Measurements from ENCODE around the gene HMCN2.
A peak's percentile ranks its signal among the peaks of the same experiment; 100 is the strongest.

Gene HMCN2

DNA sequence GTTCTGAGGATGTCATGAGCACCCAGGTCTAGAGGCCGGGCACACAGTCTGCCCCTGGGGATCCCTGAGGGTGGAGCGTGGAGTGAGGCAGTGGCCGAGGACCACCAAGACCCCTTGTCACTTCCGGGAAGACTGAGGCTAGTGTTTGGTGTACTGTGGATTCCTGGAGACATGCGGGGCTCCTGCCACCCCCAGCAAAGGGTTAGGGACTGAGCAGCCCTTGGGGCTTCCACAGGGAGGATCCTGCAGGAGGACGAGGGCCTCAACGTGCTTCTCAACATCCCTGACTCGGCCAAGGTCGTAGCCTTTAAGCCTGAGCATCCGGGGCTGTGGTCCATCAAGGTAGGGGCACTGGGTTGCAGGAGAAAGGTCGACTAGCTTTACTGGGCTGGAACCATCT, 29.9 kb downstream of the HMCN2 start:
- DNase-seq (ENCODE audit: low read depth, low spot score), result no peak
- no peaks in the 10 kb centered on the region for H3K9me3 ChIP-seq (ENCODE audit: insufficient read depth, low read length)
- peaks cover 12% of the 10 kb centered on the region for H3K4me1 ChIP-seq (ENCODE audit: insufficient read depth, insufficient read length)
- TF ChIP-seq SUZ12 (IDR thresholded peaks at IDR 0.05; ENCODE audit: extremely low read depth, insufficient read depth, insufficient read length) (no peak), YY1 (IDR thresholded peaks at IDR 0.05; ENCODE audit: insufficient read depth, insufficient read length) (no peak), ZNF274 (IDR thresholded peaks at IDR 0.05; ENCODE audit: low read depth, low read length) (no peak)
- no peak overlapping the region for H3K9ac ChIP-seq (ENCODE audit: insufficient read length, low read depth)
- H3K27me3 ChIP-seq (ENCODE audit: insufficient read depth, insufficient read length), result no peaks in the 10 kb centered on the region
- no peaks in the 10 kb centered on the region for H3K36me3 ChIP-seq (ENCODE audit: insufficient read depth, insufficient read length, low read length)
- no peak overlapping the region for H3K4me3 ChIP-seq (ENCODE audit: insufficient read length, low read depth)

DNA sequence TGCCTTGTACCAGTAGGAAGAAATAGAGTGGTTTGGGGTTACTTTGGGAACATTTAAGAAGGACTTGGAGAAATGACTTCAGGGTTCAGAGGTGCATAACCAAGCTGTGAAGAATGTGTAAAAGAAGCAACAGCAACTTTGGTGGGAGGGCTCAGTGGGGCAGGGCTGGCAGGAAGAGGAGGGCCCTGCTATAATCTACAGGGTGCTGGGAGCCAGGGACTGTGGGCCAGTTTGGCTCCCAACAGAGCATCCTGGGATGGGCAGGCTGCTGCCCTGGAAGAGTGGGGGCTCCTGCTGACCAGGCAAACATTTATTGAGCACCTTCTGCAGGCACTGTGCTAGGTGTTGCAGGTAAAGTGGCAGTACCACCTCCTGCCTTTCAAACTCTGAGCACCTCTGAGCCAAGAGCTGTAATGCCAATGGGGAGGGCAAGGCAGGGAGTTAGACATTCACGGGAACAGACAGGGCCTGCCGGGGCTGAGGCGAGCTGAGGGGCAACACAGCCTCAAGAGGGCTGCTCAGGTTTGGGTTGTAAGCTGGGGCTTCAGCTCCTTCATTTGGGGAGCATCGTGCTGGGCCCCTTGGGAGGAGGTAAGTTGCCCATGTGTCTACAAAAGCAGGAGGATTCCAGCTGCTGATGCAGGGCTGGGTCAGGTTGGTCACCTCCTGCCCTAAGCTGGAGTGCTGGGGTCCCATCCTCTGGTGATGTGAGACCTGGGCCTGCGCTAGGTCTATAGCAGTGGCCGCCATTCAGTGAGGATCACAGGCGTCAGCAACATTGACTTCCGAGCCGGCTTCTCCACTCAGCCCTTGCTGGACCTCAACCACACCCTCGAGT, 30.6 kb downstream of the HMCN2 start:
- no peaks in the 10 kb centered on the region for H3K27me3 ChIP-seq (ENCODE audit: insufficient read depth, insufficient read length)
- H3K9ac ChIP-seq (ENCODE audit: insufficient read length, low read depth), result no peak overlapping the region
- no peaks in the 10 kb centered on the region for H3K36me3 ChIP-seq (ENCODE audit: insufficient read depth, insufficient read length, low read length)
- H3K9me3 ChIP-seq (ENCODE audit: insufficient read depth, low read length), result no peaks in the 10 kb centered on the region
- no peak for DNase-seq (ENCODE audit: low read depth, low spot score)
- no peak overlapping the region for H3K4me3 ChIP-seq (ENCODE audit: insufficient read length, low read depth)
- TF ChIP-seq ZNF274 (IDR thresholded peaks at IDR 0.05; ENCODE audit: low read depth, low read length) (no peak), YY1 (IDR thresholded peaks at IDR 0.05; ENCODE audit: insufficient read depth, insufficient read length) (no peak), SUZ12 (IDR thresholded peaks at IDR 0.05; ENCODE audit: extremely low read depth, insufficient read depth, insufficient read length) (no peak)
- H3K4me1 ChIP-seq (ENCODE audit: insufficient read depth, insufficient read length), result peaks cover 16% of the 10 kb centered on the region

DNA sequence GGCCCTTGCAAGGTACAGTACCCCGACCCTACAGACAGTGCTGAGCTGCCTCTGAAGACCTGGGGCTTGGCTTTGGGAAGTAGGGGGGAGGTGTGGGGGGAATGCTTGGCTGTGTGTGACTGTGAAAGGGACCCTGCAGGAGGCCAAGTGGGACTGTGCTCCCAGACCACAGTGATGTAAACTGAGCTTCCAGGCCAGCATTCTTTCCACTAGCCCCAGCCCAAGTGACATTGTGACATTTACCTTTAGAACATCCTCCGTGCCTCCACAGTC, 31.2 kb downstream of the HMCN2 start:
- no peaks in the 10 kb centered on the region for H3K27me3 ChIP-seq (ENCODE audit: insufficient read depth, insufficient read length)
- no peak overlapping the region for H3K4me3 ChIP-seq (ENCODE audit: insufficient read length, low read depth)
- no peak for TF ChIP-seq SUZ12 (IDR thresholded peaks at IDR 0.05; ENCODE audit: extremely low read depth, insufficient read depth, insufficient read length)
- TF ChIP-seq ZNF274 (IDR thresholded peaks at IDR 0.05; ENCODE audit: low read depth, low read length), result no peak
- no peak for TF ChIP-seq YY1 (IDR thresholded peaks at IDR 0.05; ENCODE audit: insufficient read depth, insufficient read length)
- no peak for DNase-seq (ENCODE audit: low read depth, low spot score)
- peaks cover 21% of the 10 kb centered on the region for H3K4me1 ChIP-seq (ENCODE audit: insufficient read depth, insufficient read length)
- no peak overlapping the region for H3K9ac ChIP-seq (ENCODE audit: insufficient read length, low read depth)
- H3K9me3 ChIP-seq (ENCODE audit: insufficient read depth, low read length), result no peaks in the 10 kb centered on the region
- no peaks in the 10 kb centered on the region for H3K36me3 ChIP-seq (ENCODE audit: insufficient read depth, insufficient read length, low read length)

DNA sequence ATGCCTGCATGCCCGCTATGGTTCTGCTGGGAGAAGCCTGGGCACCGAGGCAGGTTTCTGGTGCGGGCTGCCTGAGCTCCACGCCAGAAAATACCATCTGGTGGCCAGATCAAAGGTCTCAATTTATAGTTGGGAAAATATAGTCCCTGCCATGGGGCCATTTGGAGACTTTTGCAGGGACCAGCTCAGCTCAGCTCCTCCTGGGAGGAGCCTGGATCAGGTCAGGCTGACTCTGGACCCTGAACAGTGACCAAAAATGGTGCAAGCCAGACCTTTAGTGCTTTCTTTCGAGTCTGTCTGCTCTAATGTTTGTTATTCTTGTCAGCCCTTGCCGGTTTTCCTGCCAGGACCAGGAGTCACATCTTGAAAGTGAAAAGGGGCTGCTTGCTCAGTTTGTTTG, 31.8 kb downstream of the HMCN2 start:
- no peak overlapping the region for H3K9ac ChIP-seq (ENCODE audit: insufficient read length, low read depth)
- peaks cover 21% of the 10 kb centered on the region for H3K4me1 ChIP-seq (ENCODE audit: insufficient read depth, insufficient read length)
- TF ChIP-seq YY1 (IDR thresholded peaks at IDR 0.05; ENCODE audit: insufficient read depth, insufficient read length), result no peak
- H3K4me3 ChIP-seq (ENCODE audit: insufficient read length, low read depth), result no peak overlapping the region
- no peak for DNase-seq (ENCODE audit: low read depth, low spot score)
- no peaks in the 10 kb centered on the region for H3K9me3 ChIP-seq (ENCODE audit: insufficient read depth, low read length)
- no peaks in the 10 kb centered on the region for H3K27me3 ChIP-seq (ENCODE audit: insufficient read depth, insufficient read length)
- H3K36me3 ChIP-seq (ENCODE audit: insufficient read depth, insufficient read length, low read length), result no peaks in the 10 kb centered on the region

DNA sequence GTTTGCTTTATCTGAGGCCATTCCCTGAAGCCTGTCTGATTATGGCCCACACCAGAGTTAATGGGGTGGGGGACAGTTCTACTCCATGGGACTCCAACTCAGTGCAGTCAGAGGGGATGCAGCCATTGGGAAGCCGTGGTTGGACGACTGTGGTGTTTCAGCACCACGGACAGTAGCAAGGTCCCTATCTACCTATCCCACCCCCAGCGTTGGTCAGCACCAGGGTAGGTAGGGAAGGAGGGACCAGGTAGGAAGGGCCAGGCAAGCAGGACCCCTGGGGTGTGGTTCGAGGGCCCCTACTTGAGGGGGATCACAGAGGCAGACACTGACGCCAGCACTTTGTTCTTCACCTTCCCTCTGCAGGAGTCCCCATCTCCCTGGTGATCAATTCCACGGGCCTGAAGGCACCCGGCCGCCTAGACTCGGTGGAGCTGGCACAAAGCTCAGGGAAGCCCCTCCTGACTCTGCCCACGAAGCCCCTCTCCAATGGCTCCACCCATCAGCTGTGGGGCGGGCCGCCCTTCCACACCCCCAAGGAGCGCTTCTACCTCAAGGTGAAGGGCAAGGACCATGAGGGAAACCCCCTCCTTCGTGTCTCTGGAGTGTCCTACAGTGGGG, 33.2 kb downstream of the HMCN2 start:
- no peak overlapping the region for H3K9ac ChIP-seq (ENCODE audit: insufficient read length, low read depth)
- no peaks in the 10 kb centered on the region for H3K36me3 ChIP-seq (ENCODE audit: insufficient read depth, insufficient read length, low read length)
- no peak for TF ChIP-seq ZNF274 (IDR thresholded peaks at IDR 0.05; ENCODE audit: low read depth, low read length)
- TF ChIP-seq YY1 (IDR thresholded peaks at IDR 0.05; ENCODE audit: insufficient read depth, insufficient read length), result no peak
- TF ChIP-seq SUZ12 (IDR thresholded peaks at IDR 0.05; ENCODE audit: extremely low read depth, insufficient read depth, insufficient read length), result no peak
- no peaks in the 10 kb centered on the region for H3K27me3 ChIP-seq (ENCODE audit: insufficient read depth, insufficient read length)
- H3K4me3 ChIP-seq (ENCODE audit: insufficient read length, low read depth), result no peak overlapping the region
- peak; percentile 36 for DNase-seq (ENCODE audit: low read depth, low spot score)
- peaks cover 23% of the 10 kb centered on the region for H3K4me1 ChIP-seq (ENCODE audit: insufficient read depth, insufficient read length)
- H3K9me3 ChIP-seq (ENCODE audit: insufficient read depth, low read length), result no peaks in the 10 kb centered on the region

DNA sequence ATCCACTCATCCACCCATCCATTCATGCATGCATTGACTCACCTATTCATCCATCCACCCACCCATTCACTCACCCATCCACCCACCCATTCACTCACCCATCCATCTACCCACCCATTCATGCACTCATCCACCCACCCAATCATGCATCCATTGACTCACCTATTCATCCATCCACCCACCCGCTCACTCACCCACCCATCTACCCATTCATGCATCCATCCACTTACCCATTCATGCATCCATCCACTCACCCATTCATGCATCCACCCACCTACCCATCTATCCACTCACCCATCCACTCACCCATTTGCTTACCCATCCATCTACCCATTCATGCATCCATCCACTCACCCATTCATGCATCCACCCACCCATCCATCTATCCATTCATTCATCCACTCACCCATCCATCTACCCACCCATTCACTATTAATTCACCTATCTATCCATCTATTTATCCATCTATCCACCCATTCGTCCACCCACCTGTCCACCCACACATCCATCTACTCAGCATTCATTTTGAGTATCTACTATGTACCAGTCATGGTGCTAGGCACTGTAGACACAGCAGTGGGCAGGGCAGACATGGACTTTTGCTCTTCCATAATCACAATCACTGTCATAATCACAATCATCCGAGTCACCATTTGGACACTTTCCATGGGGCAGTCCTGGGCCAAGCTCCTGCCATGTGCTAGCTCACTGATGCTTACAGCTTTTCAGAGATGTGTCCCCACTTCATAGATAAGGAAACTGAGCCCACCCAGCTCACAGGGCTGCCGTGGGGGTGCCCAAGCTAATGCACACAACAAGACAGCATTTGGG, 34.4 kb downstream of the HMCN2 start:
- DNase-seq (ENCODE audit: low read depth, low spot score), result no peak
- Histone ChIP-seq H3K4me3 (ENCODE audit: insufficient read length, low read depth) (no peak overlapping the region), H3K9ac (ENCODE audit: insufficient read length, low read depth) (no peak overlapping the region), H3K36me3 (ENCODE audit: insufficient read depth, insufficient read length, low read length) (no peaks in the 10 kb centered on the region), H3K9me3 (ENCODE audit: insufficient read depth, low read length) (no peaks in the 10 kb centered on the region), H3K4me1 (ENCODE audit: insufficient read depth, insufficient read length) (peaks cover 23% of the 10 kb centered on the region), H3K27me3 (ENCODE audit: insufficient read depth, insufficient read length) (no peaks in the 10 kb centered on the region)
- TF ChIP-seq YY1 (IDR thresholded peaks at IDR 0.05; ENCODE audit: insufficient read depth, insufficient read length) (no peak), ZNF274 (IDR thresholded peaks at IDR 0.05; ENCODE audit: low read depth, low read length) (no peak), SUZ12 (IDR thresholded peaks at IDR 0.05; ENCODE audit: extremely low read depth, insufficient read depth, insufficient read length) (no peak)

DNA sequence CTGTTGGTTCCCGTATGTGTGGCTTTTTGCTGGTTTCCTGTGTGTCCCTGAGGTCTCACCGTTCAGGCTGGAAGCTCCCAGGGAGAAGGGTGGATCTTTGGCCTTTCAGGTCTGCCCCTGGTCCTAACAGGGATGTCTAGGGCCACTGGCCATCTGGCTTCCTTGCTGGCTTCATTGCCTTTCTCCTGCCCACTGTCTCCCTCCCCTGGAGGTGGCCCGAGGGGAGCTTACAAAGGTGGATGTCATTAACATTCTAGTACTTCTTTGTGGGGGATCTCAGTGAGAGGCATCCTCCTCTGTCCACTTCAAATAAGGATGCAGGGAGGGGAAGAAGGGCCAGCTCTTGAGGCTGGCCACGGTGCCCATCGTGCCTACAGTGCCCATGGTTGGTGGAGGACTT, 35.2 kb downstream of the HMCN2 start:
- H3K9ac ChIP-seq (ENCODE audit: insufficient read length, low read depth), result no peak overlapping the region
- DNase-seq (ENCODE audit: low read depth, low spot score), result no peak
- peaks cover 19% of the 10 kb centered on the region for H3K4me1 ChIP-seq (ENCODE audit: insufficient read depth, insufficient read length)
- H3K4me3 ChIP-seq (ENCODE audit: insufficient read length, low read depth), result no peak overlapping the region
- no peaks in the 10 kb centered on the region for H3K27me3 ChIP-seq (ENCODE audit: insufficient read depth, insufficient read length)
- H3K36me3 ChIP-seq (ENCODE audit: insufficient read depth, insufficient read length, low read length), result no peaks in the 10 kb centered on the region
- H3K9me3 ChIP-seq (ENCODE audit: insufficient read depth, low read length), result no peaks in the 10 kb centered on the region
- TF ChIP-seq ZNF274 (IDR thresholded peaks at IDR 0.05; ENCODE audit: low read depth, low read length), result no peak
- TF ChIP-seq SUZ12 (IDR thresholded peaks at IDR 0.05; ENCODE audit: extremely low read depth, insufficient read depth, insufficient read length), result no peak
- TF ChIP-seq YY1 (IDR thresholded peaks at IDR 0.05; ENCODE audit: insufficient read depth, insufficient read length), result no peak
